Kidney (tissue), 14 donors: ENCODE data around the gene POLD3. TPM values are rescaled to one million over a fixed set of nuclear protein-coding genes. Genes with fewer than 3 reads are reported as not detected.
A peak's percentile ranks its signal among the peaks of the same experiment; 100 is the strongest.

Experiments
- DNase-seq, 5 donors: peaks; one replicate each; pipeline ENCODE4 v3.0.0-alpha.2; 2013 to 2020
- FAIRE-seq: peaks from 2 replicates; lab custom pipeline; 2012; peaks lifted over from hg19 to GRCh38; lab: Jason Lieb, UNC
- H3K27ac ChIP-seq, 2 donors: one replicate each; pipeline ENCODE4 v1.7.0; 2013; ENCODE audit warnings: low read depth in 2 of 2, low read length in 2 of 2, inconsistent platforms in 1 of 2
- H3K27me3 ChIP-seq: one replicate; pipeline ENCODE4 v1.7.1; 2013; ENCODE audit warnings: low read length, inconsistent platforms; ENCODE audit not compliant: control insufficient read depth, insufficient read depth
- H3K36me3 ChIP-seq, 3 donors: one replicate each; pipeline versions ENCODE4 v1.7.0 to v1.7.1; 2013; ENCODE audit warnings: low read length in 3 of 3, control low read depth in 1 of 3, inconsistent platforms in 1 of 3; ENCODE audit not compliant: insufficient read depth in 3 of 3, control insufficient read depth in 2 of 3
- H3K4me1 ChIP-seq, 3 donors: one replicate each; pipeline versions ENCODE4 v1.7.0 to v1.7.1; 2013; ENCODE audit warnings: low read length in 3 of 3, inconsistent platforms in 1 of 3, low read depth in 1 of 3; ENCODE audit not compliant: control insufficient read depth in 2 of 3, insufficient read depth in 2 of 3
- H3K4me3 ChIP-seq, 3 donors: one replicate each; pipeline versions ENCODE4 v1.7.0 to v1.8.1; 2013; ENCODE audit warnings: low read length in 3 of 3, control low read depth in 1 of 3, inconsistent platforms in 1 of 3
- H3K9ac ChIP-seq, 3 donors: one replicate each; pipeline versions ENCODE4 v1.7.0 to v1.7.1; 2013; ENCODE audit warnings: low read length in 3 of 3, control low read depth in 1 of 3, inconsistent platforms in 1 of 3
- H3K9me3 ChIP-seq, 3 donors: one replicate each; pipeline versions ENCODE4 v1.7.0 to v1.7.1; 2013; ENCODE audit warnings: low read length in 3 of 3, control low read depth in 1 of 3, inconsistent platforms in 1 of 3; ENCODE audit not compliant: control insufficient read depth in 2 of 3, insufficient read depth in 1 of 3
- CTCF ChIP-seq: IDR thresholded peaks from 3 replicates; pipeline ENCODE4 v1.5.1; 2012; ENCODE audit warnings: mild to moderate bottlenecking, moderate library complexity, borderline replicate concordance; ENCODE audit not compliant: insufficient read depth; ENCODE audit errors: extremely low read depth
- intact Hi-C: fragments of 100-400 bp; cut with DNase I; formaldehyde crosslinking; loops from one replicate; pipeline ENCODE4 v1.11.1; 2022
- polyA plus RNA-seq: library from polyadenylated mRNA; stranded (reverse); fragments of 350-450 nt; fragmentation: Illumina TruSeq; extraction: RNeasy Lipid Tissue Mini Kit (QIAGEN cat#74804); gene quantifications from one replicate; pipeline ENCODE4 v1.2.3, GENCODE V29; 2014; ENCODE audit warnings: low read depth, low replicate concordance; ENCODE audit not compliant: insufficient read depth
- total RNA-seq: library from RNA; stranded (reverse); fragmentation: NEBNext Ultra II Directional; extraction: Animal tissue kit (Norgen Biotek cat#: 25700); gene quantifications from one replicate; pipeline ENCODE4 v1.2.1, GENCODE V29; 2021
- donor health status: control.
- donor health status: control.
- donor health status: control.
- donor health status: control.
- donor health status: control.
- donor health status: DM: yes; HTN: yes; CAD: no.
- donor health status: Normal renal cell carcinoma (clear cell type).

POLD3 gene
- total and polyA plus RNA-seq, 2 donors from 2014 or later, result 12.8 to 22.3 TPM

DNA sequence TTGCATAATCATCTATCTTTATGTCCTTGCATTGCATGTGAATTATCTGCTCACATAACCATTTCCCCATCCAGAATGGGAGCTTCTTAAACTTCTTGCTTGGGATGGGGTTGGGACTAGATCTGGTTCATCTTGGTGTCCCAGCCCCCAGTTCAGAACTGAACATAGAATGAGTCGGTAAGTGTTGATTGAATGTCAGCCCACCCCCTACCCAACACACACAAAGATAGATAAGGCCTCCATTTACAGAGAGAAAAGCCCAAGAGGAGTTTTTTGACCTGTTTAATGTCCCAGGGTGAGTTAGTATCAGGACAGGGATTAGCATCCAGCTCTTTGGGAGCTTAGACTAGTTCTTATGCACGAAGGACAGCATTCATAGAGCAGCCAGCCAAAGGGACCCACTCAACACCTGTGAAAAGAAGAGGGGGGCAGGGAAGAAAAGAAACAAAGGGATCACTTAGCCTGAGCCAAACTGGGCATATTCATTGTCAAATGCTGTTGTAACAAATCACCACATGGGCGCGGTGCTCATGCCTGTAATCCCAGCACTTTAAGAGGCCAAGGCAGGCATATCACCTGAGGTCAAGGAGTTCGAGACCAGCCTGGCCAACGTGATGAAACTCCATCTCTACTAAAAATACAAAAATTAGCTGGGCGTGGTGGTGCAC, 81.4 kb downstream of the POLD3 start:
- Histone ChIP-seq H3K27ac (no peak overlapping the region), H3K4me3 (no peak overlapping the region), H3K27me3 (no peaks in the 10 kb centered on the region), H3K36me3 (no peaks in the 10 kb centered on the region), H3K9me3 (no peaks in the 10 kb centered on the region), H3K4me1 (no peaks in the 10 kb centered on the region), H3K9ac (no peak overlapping the region)
- FAIRE-seq (no peak), DNase-seq (no peak)
- intact Hi-C loops, result no loop called here
- TF ChIP-seq CTCF, result no peak

DNA sequence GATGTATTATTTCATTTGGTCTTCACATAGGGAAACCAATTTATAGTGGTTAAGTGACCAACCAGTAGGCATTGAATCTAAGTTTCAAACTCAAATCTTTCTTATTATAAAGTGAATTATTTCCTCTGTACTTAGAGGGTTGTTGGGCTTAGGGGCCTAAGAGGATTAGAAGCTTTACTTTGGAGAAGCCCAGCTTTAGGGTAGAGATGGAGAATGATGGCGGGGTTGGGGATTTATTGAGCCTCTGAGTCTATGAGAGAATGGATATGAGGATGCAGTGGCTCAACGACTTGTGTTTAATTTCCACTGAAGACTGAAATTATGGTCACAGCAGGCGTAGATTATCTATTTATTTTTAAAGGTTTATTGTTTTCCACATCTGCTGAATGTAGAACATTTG, 83.4 kb downstream of the POLD3 start:
- no peaks in the 10 kb centered on the region for H3K9me3 ChIP-seq
- no peaks in the 10 kb centered on the region for H3K27me3 ChIP-seq
- TF ChIP-seq CTCF, result no peak
- no peak overlapping the region for H3K27ac ChIP-seq
- FAIRE-seq, result no peak
- no peaks in the 10 kb centered on the region for H3K36me3 ChIP-seq
- intact Hi-C loops, result no loop called here
- H3K4me3 ChIP-seq, result no peak overlapping the region
- DNase-seq, result no peak
- no peak overlapping the region for H3K9ac ChIP-seq
- H3K4me1 ChIP-seq, result no peaks in the 10 kb centered on the region

- TF ChIP-seq CTCF, result no peak
- DNase-seq, result peak in 1 of 5 donors; percentile 17
Observed at GRCh38 chr11:74676596-74676995, 84.2 kb downstream of the POLD3 start.

More at GRCh38 chr11:74676596-74676995, 84.2 kb downstream of the POLD3 start:
- H3K36me3 ChIP-seq, result no peaks in the 10 kb centered on the region
- H3K9me3 ChIP-seq, result no peaks in the 10 kb centered on the region
- peaks cover 0 to under 1% (median 0%) of the 10 kb centered on the region in 3 donors for H3K4me1 ChIP-seq
- no peak overlapping the region for H3K4me3 ChIP-seq
- H3K27me3 ChIP-seq, result no peaks in the 10 kb centered on the region
- H3K27ac ChIP-seq, result no peak overlapping the region
- FAIRE-seq, result no peak
- intact Hi-C loops, result no loop called here
- no peak overlapping the region for H3K9ac ChIP-seq
